Fibroblast of pulmonary artery (primary cell): ENCODE measurements around the gene MCF2L.
"Not testable (repeated sequence)": the region's sequence is repeated elsewhere in the genome, so short reads cannot be mapped to it uniquely, and the experiment has no call there.

ENCODE experiments used
- DNase-seq: peaks from one replicate; pipeline ENCODE4 v3.0.0-alpha.2; 2010; ENCODE audit warnings: low read depth
- H3K4me3 ChIP-seq: replicated peaks from 2 replicates; pipeline ENCODE4 v1.5.1; 2011; ENCODE audit warnings: low read depth, mild to moderate bottlenecking, control low read depth, low read length, moderate library complexity
- TF ChIP-seq, protein P1 (sequence below): IDR thresholded peaks from 2 replicates; pipeline ENCODE4 v1.5.1; 2011; ENCODE audit warnings: mild to moderate bottlenecking, control low read depth, low read length, inconsistent platforms; ENCODE audit errors: missing control alignments

MCF2L gene

DNA sequence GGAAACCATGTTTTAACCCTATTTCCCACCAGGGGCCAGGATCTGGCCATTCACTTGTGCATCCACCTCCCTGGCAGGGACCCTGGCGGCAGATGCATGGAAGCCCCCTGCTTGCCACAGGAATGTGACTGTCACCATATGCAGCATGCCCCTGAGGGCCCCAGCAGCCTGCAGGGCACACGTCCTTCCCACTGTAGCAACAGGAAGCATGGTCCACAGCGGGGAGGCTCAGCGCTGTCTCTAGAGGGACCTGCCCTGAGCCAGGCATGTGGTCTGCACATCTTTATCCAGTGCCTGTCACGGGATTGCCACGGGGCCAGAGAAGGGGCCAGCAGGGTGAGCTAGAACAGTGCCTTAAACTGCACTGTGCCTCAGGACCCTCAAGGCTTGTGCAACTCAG is 34.9 kb upstream of the MCF2L start:
- no peak overlapping the region for H3K4me3 ChIP-seq
- TF ChIP-seq, protein P1, sequence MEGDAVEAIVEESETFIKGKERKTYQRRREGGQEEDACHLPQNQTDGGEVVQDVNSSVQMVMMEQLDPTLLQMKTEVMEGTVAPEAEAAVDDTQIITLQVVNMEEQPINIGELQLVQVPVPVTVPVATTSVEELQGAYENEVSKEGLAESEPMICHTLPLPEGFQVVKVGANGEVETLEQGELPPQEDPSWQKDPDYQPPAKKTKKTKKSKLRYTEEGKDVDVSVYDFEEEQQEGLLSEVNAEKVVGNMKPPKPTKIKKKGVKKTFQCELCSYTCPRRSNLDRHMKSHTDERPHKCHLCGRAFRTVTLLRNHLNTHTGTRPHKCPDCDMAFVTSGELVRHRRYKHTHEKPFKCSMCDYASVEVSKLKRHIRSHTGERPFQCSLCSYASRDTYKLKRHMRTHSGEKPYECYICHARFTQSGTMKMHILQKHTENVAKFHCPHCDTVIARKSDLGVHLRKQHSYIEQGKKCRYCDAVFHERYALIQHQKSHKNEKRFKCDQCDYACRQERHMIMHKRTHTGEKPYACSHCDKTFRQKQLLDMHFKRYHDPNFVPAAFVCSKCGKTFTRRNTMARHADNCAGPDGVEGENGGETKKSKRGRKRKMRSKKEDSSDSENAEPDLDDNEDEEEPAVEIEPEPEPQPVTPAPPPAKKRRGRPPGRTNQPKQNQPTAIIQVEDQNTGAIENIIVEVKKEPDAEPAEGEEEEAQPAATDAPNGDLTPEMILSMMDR: no peak
- no peak for DNase-seq

DNA sequence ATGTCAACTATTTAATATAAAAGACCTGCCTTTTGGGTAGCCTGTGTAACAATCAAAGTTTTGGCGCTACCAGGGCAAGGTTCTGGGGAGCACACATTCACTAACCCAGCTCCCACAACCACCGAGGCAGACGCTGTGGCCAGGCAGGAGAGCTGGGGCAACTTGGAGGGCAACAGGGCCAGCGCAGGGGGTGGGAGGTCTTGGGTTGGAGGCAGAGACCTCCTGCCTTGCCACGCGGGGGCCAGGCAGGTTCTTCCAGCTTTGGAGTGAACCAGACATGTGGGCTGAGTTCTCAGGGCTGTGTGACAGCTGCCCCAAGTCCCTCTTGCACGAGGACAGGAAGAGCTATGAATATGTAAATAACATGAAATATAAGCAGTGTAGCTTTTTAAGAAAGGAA is 30.3 kb upstream of the MCF2L start:
- H3K4me3 ChIP-seq: no peak overlapping the region
- no peak for DNase-seq
- TF ChIP-seq, protein P1: no peak

DNA sequence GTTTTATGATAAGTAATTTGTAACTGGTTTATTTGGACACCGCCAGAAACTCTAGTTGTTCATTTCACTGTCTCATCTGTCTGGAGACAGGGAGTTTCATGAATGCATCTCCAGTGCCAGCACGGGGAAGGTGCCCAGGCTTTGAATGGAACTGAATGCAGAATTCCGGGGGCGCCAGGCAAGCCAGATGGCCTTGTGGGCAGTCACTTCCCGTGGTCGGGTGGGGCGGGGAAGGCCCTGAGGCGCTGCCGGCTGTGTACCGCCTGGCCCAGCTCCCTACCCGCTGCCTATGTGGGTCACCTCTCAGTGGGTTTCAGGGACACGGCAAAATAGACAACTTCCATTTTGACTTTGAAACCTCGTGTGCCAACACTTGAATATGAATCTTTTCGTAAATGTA is 28.8 kb upstream of the MCF2L start:
- DNase-seq: no peak
- TF ChIP-seq, protein P1: no peak
- H3K4me3 ChIP-seq: no peak overlapping the region

DNA sequence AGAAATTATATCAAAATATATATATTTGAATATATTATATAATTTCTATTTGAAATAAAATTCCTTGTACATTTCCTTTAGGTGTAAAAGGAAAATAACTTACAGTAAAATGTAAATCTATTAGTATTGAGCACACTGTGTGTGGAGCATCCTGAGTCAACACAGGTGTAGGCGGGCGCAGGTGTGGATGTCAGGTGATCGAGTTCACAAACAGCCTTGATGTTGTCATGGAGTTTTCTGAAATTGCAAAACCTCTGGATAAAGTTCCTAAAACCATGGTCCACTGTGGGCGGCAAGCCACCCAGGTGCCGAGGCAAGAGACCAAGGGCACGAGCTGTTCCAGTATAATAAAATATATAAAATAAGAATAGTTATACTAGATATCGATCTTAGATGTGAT is 27.7 kb upstream of the MCF2L start:
- TF ChIP-seq, protein P1: no peak
- no peak for DNase-seq
- no peak overlapping the region for H3K4me3 ChIP-seq

DNA sequence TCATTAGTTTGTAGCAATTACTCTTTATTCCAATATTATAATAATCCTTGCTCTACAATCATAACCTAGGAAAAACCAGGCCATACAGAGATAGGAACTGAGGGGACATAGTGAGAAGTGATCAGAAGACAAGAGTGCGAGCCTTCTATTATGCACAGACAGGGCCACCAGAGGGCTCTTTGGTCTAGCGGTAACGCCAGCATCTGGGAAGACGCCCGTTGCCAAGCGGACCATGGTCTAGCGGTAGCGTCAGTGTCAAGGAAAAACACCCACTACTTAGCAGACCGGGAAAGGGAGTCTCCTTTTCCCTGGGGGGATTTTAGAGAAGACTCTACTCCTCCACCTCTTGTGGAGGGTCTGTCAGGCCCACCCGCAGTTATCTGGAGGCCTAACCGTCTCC is 27.2 kb upstream of the MCF2L start:
- TF ChIP-seq, protein P1: peak; percentile 1
- H3K4me3 ChIP-seq, DNase-seq: not testable (repeated sequence)

DNA sequence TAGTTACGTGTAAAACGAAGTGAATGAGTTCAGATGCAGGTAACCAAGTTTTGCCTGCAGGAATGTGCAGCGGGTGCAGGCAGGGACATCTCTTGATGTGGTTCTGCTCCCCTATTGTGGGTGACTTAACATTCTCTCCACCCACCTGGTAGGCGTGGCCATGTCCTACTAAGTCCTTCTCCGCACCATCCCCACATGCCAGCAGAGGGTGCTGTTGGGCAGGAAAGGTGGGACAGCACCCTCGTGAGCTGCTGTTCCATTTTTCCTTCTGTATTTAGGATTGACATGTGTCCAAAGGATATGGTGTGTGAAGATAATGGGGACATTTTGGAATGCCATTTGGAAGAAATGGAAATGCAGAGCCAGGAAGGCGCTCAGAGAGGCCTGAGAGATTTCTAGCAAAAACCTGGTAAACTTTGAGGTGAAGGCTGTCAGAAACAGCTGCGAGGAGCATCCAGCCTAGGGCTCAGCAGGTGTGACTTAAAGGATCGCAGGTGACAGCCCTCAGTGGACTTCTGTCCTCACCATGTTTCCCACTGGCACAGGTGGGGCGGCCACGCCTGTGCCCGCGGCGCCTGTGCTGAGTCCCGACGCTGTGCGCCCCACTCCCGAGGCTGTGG is 26.2 kb upstream of the MCF2L start:
- DNase-seq: peak; percentile 95
- TF ChIP-seq, protein P1: peak; percentile 100
- H3K4me3 ChIP-seq: peak overlapping the region; percentile 49

DNA sequence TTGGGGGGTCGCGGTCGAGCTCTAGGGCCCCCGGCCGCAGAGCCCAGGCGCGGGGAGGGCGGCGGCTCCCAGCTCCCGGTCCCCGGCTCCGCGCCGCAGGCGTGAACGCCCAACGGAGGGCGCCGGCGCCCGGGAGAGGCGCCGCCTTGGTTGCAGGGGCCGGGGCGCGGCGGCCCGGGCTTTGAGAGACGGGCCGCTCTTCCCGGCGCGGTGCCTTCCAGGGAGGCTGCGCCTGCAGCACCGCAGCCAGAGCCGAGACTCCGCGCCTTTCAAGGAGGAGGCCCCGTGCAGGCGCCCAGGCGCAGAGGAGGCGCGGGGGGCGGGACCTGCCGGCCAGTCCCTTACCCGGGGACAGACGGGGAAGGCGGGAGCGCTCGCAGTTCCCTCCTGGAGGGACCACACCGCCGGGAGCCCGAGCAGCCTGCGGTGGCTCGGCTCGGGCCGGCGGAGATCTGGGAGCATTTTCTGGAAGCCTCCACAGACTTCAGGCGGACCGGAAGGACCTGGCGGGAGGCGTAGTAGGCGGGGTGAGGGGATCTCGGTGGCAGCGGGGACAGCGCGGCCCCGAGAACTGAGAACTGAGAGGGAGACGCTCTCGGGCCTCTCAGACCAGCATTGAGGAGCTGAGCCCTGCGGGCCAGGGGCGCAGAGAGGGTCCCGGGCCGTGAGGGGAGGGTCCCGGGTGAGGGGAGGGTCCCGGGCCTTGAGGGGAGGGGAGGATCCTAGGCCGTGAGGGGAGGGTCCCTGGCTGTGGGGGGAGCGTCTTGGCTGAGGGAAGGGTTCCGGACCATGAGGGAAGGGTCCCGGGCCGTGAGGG is 25.5 kb upstream of the MCF2L start:
- TF ChIP-seq, protein P1: no peak

More for the DNA sequence above, 25.5 kb upstream of the MCF2L start:
- DNase-seq: peak; percentile 10
- H3K4me3 ChIP-seq: peak overlapping the region; percentile 49
